ENCODE data around the gene P2RX6. TPM values are rescaled to one million over a fixed set of nuclear protein-coding genes. Genes with fewer than 3 reads are reported as not detected.
A peak's percentile ranks its signal among the peaks of the same experiment; 100 is the strongest.

P2RX6 gene
- total and polyA plus RNA-seq, 9 of the 15 experiments (the other 6 are each of a cell fraction or from before 2014, with no cell fraction given): 0.01 to 3.9 (median 1.5) TPM; not detected in 1

- TF ChIP-seq SMAD4 (CRISPR knock-in tag; conservative IDR thresholded peaks at IDR 0.05): peak; percentile 100
- peak; percentile 96 for TF ChIP-seq CREB1 (IDR thresholded peaks at IDR 0.05)
- TF ChIP-seq CREB1 (CRISPR knock-in tag; IDR thresholded peaks at IDR 0.05): no peak
- no peak for TF ChIP-seq LEF1 (IDR thresholded peaks at IDR 0.05)
- no peak for TF ChIP-seq EZH2 (IDR thresholded peaks at IDR 0.05; ENCODE audit: borderline replicate concordance, low read depth, low read length)
- TF ChIP-seq HNRNPLL (IDR thresholded peaks at IDR 0.05; ENCODE audit: low read depth, low read length, poor library complexity, severe bottlenecking): peak; percentile 99
- TF ChIP-seq MYC (IDR thresholded peaks at IDR 0.05; ENCODE audit: low read depth, low read length): peak; percentile 36; the same call in 1 of the 2 replicates
- peak; percentile 83 for TF ChIP-seq MYC (CRISPR knock-in tag; IDR thresholded peaks at IDR 0.05; ENCODE audit: borderline replicate concordance, low read depth)
- TF ChIP-seq ELF4 (CRISPR knock-in tag; IDR thresholded peaks at IDR 0.05): no peak
- TF ChIP-seq SP2 (IDR thresholded peaks at IDR 0.05; ENCODE audit: extremely low read depth, low read depth, low read length, poor library complexity, severe bottlenecking): peak; percentile 49
- TF ChIP-seq NR2F6 (CRISPR knock-in tag; IDR thresholded peaks at IDR 0.05): no peak; the same call in 1 of the 2 replicates
- no peak for TF ChIP-seq TGIF2 (CRISPR knock-in tag; IDR thresholded peaks at IDR 0.05)
- TF ChIP-seq HIVEP1 (CRISPR knock-in tag; IDR thresholded peaks at IDR 0.05): peak; percentile 91
- TF ChIP-seq NR1H2 (CRISPR knock-in tag; IDR thresholded peaks at IDR 0.05): no peak
- TF ChIP-seq TEAD4 (IDR thresholded peaks at IDR 0.05; ENCODE audit: low read length): 0 out of 2 replicates have a peak, but pooled peaks have one; percentile 7
- no peak for TF ChIP-seq TEAD4 (CRISPR knock-in tag; IDR thresholded peaks at IDR 0.05; ENCODE audit: borderline replicate concordance)
- TF ChIP-seq YY1 (IDR thresholded peaks at IDR 0.05; ENCODE audit: borderline replicate concordance in 1 of 3, control insufficient read depth in 1 of 3, extremely low read depth in 1 of 3, insufficient read depth in 3 of 3, insufficient read length in 1 of 3, insufficient replicate concordance in 2 of 3, low read depth in 1 of 3, low read length in 2 of 3): peak in 1 of 3 experiments; percentile 45
- TF ChIP-seq SOX6 (IDR thresholded peaks at IDR 0.05): no peak
- peak; percentile 81; the same call in 1 of the 2 replicates for TF ChIP-seq HSF4 (CRISPR knock-in tag; IDR thresholded peaks at IDR 0.05; ENCODE audit: borderline replicate concordance)
- 0 out of 4 replicates have a peak, but pooled peaks of 1 of the 2 experiments have one; percentile 5 for TF ChIP-seq ZMIZ1 (IDR thresholded peaks at IDR 0.05; ENCODE audit: low read depth in 2 of 2, low read length in 2 of 2)
- peak; percentile 18; the same call in 1 of the 2 replicates for TF ChIP-seq CHD2 (IDR thresholded peaks at IDR 0.05; ENCODE audit: low read depth, low read length)
- TF ChIP-seq CHCHD3 (CRISPR knock-in tag; IDR thresholded peaks at IDR 0.05): no peak
- no peak for TF ChIP-seq ZNF274 (IDR thresholded peaks at IDR 0.05; ENCODE audit: borderline replicate concordance, low read depth, low read length)
- no peak for TF ChIP-seq ZNF57 (CRISPR knock-in tag; IDR thresholded peaks at IDR 0.05)
- TF ChIP-seq JUN (IDR thresholded peaks at IDR 0.05; ENCODE audit: borderline replicate concordance, low read depth, low read length): 0 out of 2 replicates have a peak, but pooled peaks have one; percentile 30
- TF ChIP-seq JUN (CRISPR knock-in tag; IDR thresholded peaks at IDR 0.05; ENCODE audit: borderline replicate concordance): no peak
- no peak for TF ChIP-seq BCOR (IDR thresholded peaks at IDR 0.05)
- TF ChIP-seq RHOXF2B (CRISPR knock-in tag; conservative IDR thresholded peaks at IDR 0.05): peak; percentile 77; the same call in 1 of the 2 replicates
These were observed 701 bp upstream of the P2RX6 start (continued) for GRCh38 chr22:21014202-21014725.

Measured in K562 (cell line).